Daoy (cell line): ENCODE measurements around the gene FAM174C. TPM values are rescaled to one million over a fixed set of nuclear protein-coding genes. Genes with fewer than 3 reads are reported as not detected.

Experiments used
- DNase-seq: peaks from one replicate; pipeline ENCODE4 v3.0.0-alpha.2; 2015; ENCODE audit warnings: low read depth
- total RNA-seq: library from RNA; depleted of rRNA; stranded (reverse); fragments of >200 nt; shearing (Covaris generic); gene quantifications from 2 replicates; pipeline ENCODE4 v1.2.3, GENCODE V29; 2014; rRNA removed

Gene FAM174C
- total RNA-seq = 59.0 and 104 TPM in 2 replicates

DNA sequence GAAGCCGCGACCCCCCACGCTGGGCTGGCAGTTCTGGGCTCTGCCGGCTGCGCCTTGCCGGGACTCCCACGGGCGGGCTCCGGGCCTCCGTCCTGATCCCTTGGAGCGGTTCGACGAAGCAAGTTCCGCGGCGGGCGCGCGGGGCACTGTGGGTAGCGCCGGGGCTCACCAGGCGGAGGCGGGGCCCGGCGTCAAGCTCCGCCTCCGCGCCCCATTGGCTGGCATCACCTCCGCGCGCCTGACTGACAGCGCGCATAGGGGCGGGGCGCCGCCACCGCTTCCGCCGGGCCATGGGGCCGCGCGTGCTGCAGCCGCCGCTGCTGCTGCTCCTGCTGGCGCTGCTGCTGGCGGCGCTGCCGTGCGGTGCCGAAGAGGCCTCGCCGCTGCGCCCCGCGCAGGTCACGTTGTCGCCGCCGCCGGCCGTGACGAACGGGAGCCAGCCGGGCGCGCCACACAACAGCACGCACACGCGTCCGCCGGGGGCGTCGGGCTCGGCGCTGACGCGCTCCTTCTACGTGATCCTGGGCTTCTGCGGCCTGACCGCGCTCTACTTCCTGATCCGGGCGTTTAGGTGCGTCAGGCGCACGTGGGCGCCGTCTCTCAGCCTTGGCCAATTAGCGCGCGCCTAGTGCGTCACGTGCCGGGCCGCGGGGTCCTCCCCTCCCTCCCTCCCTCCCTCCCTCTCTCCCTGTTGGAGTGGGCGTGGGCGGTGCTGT is at the start of gene FAM174C:
FAM174C (plus strand) TSS at position 271 of the 716 bp plus-strand sequence; CDS start at position 291, 20 bp downstream.
- DNase-seq = peak; percentile 99

DNA sequence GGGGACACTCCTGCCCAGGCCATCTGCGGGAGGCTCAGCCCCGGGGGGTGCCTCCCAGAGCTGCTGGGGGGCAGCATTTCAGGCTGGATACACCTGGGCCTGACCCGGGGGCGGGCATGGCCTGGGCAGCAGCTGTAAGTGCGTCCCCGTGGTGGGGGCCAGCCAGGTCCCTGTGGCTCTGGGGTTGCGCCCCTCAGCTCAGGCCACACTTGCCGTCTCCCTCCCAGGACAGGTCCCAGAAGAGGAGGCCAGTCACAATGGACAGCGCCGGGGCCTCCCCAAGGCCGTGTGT is 49.2 kb upstream of the FAM174C start:
- DNase-seq = no peak

DNA sequence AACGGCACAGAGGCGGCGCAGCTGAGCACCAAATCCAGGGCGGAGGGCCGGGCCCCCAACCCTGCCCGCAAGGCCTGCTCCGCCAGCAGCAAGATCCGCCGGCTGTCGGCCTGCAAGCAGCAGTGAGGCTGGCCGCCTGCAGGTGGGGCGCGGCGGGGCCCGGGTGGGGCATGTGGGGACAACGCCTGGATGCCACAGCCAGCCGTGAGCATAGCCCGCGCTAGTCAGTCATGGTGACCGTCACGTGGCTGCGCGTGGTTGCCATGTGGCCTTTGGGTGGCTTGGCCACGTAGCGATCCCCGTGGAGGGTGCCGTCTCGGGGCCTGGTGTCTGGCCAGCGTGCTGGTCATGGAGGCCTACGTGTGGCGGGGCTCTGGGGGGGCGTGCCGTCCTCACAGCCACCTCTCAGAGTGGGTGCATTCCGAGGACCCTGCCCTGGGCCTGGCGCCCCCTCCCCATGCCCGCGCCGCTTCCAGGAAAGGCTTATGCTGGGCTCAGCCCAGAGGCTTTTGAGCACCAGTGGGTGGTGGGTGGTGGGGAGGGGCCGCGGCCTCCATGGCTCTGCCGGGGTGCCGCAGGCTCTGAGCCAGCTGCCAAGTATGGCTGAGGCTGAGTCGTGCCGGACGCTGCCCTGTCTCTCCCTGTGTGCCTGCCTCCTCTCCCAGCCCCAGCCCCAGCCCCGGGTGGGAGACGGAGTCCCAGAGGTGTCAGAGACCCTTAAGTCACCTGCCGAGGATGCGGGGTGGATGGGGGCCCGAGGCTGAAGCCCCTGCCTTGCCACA is 48.6 kb upstream of the FAM174C start:
- DNase-seq = no peak

DNA sequence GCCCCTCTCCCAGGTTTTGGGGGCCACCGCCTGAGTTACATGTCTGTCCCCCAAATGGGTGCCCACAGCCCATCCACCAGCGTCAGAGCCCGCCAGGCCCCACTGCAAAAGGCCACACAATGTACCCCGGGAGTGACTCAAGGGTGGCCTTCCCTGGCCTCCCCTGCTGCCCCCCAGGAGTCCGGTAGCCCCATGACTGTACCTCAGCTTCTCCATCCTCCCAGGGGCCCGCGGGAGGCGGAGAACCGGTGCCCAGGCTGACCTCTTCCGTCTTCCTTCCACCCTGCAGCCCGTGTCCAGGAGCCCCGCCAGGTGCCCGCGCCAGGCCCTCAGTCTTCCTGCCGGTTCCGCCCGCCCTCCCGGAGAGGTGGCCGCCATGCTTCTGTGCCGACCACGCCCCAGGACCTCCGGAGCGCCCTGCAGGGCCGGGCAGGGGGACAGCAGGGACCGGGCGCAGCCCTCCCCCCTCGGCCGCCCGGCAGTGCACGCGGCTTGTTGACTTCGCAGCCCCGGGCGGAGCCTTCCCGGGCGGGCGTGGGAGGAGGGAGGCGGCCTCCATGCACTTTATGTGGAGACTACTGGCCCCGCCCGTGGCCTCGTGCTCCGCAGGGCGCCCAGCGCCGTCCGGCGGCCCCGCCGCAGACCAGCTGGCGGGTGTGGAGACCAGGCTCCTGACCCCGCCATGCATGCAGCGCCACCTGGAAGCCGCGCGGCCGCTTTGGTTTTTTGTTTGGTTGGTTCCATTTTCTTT is 47.9 kb upstream of the FAM174C start:
- DNase-seq = no peak

DNA sequence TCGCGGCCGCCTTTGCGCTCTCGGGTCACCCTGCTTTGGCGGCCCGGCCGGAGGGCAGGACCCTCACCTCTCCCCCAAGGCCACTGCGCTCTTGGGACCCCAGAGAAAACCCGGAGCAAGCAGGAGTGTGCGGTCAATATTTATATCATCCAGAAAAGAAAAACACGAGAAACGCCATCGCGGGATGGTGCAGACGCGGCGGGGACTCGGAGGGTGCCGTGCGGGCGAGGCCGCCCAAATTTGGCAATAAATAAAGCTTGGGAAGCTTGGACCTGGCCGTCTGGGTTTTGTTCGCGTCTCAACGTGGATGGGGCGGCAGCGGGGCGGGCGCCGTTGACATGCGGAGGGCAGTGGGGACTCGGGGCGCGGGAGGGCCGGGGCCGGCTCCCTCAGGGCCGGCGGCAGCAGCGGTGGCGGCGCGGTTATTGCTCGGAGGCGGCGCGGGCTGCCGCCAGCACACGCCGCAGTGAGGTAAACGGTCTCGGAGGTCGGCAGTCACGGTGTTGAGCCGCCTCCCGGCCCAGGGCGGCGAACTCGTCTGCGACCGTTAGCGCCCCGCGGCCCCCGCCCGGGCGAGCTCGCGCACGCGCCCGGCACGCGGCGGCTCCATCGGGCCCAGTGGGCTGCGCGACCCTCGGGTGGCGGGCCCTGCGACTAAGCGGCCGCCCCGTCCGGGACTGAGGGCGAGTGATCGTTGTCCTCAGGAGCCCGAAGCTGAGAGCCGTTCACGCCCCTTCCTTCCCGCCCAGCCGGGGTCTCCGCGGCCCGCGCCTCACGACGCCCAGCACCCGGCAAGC is 47.0 kb upstream of the FAM174C start:
- no peak for DNase-seq

DNA sequence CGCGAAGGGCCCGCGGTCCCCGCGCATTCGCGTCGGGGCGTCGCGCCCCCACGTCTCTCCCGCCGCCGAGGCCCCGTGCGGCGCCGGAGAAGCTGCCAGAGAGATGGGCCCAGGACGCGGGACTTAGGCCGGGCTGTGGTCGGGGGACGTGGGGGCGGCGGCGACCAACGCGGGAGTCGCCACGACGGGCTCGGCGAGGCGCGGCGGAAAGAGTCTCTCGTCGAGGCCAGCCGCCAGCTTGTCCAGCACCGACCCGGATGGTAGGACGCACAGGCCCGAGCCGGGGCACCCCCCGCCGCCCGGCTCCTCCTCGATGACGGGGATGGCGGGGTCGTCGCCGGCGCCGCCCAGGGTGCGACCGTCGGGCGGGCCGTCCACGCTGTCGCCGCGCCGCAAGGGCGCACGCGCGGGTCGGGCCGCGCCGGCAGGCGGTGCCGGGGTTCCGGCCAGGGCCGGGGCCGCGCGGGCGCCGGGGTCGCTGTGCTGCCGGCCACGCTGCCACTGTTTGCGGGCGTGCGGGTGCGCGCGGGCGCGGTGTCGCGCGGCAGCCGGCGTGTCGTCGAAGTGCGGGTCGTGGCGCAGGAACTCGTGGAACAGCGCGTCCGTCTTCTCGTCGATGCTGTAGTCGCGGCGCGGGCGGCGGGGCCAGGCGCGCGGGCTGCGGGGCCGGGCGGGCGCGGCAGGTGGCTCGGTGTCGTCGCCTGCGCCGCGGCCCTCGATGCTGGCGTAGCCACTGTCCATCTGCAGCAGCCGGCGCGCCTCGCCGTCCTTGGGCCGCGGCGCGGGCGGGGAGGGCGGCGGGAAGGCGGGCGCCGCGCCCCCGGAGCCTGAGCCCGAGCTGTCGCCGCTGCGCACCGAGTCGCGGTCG is 46.0 kb upstream of the FAM174C start:
- DNase-seq = no peak

DNA sequence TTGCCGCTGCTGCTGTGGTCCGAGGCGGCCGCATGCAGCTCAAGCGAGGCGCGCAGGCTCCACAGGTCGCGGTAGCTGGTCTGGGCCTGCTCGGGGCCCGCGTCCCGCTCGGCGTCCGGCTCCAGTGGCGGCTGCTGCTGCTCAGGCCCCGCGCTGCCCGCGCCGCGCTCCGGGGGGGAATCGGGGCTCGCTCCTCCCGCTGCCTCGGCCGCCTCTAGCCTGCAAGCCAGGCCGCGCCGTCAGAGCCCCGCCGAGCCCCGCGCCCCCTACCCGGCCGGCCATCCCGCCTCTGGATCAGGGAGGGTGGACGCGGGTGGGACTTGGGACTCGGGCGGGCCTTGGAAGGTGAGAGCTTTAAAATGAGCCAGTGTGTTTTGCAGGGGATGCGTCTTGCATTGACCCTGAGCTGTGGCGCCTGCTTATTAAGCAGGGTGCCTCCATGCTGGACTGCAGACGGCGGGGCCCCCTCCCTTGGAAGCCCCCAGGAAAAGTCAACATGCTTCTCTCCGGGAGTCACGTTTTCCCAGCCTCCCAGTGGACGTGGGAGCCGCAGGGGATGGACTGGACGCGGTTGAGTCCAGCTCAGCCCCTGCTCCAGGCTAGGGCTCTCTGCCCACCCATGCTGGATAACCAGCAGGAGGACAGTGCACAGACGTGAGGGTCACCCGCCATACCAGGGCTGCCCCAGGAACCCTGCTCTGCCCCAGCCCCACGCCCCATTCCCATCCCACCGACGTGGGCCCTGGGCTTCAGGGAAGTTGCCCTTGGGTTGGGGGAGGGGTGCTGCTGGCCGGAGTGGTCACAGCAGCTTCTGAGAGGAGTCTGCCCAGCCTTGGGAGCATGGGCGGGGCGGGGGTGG is 45.2 kb upstream of the FAM174C start:
- DNase-seq = no peak

DNA sequence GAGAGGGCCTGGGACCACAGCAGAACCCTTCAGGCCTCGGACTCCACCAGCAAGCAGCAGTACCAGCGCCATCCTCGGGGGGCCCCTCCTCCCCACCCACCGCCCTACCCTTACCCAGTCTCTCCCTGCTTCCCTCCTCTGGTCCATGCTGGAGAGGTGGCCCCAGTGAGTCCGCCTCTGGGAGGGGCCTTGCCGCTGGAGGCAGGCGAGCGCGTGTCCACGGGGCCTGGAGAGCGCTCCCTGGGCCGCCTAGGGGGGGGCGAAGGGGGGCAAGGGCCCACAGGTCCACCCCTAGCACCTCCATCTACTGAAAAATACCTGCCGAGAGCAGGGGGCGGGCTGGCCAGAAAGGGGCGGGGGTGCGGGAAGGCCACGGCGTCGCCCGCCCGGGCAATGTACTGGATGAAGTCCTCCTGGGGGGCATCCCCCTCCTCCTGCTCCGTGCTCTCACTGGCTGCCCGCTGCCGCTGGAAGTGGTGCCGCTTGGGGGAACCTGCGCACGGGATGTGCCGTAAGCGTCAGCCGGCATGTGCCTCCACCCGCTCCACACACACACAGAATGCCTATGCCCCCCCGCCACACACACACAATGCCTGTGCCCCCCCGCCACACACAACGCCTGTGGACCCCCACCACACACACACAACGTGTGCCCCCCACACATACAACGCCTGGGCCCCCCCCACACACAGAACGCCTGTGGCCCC is 44.4 kb upstream of the FAM174C start:
- DNase-seq = no peak

DNA sequence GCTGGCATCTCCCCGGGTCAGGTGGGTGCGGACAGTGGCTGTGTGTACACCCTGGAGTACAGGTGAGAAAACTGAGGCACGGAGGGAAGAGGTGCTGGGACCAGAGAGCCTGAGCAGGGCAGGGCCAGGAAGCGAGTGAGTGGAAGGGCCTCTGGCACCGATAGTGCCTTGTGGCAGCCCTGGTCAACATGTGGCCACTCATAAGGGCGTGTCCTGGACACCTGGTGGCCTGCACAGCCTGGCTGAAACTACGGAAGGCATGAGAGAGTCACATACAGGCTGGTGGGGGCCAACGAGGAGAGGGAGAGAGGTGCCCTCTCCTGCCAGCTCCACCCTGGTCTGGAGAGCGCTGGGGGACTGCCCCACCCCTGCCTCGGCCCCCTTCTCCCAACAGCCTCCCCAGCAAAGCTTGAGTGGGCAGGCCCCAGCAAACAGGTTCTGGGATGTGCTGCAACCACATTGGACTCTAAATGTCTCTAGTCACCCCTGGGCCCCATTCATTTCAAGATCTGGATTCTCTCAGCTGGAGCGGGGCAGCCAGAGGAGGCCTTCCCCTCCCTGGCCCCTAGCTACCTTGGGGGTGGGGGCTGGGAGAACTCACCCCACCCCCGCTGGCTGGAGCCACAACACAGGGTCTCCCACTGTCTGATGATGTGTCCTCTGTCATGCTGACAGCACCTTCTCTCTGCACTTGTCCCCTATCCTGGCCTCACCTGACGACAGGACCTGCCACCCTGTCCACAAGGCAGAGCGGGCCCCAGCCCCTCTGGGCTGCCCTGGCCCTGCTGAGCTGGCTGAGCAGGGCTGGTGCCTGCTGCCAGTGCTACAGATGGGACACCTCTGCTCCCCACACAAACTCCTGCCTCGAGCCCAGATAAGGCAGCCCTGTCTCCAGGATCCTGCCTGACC is 43.3 kb upstream of the FAM174C start:
- no peak for DNase-seq

DNA sequence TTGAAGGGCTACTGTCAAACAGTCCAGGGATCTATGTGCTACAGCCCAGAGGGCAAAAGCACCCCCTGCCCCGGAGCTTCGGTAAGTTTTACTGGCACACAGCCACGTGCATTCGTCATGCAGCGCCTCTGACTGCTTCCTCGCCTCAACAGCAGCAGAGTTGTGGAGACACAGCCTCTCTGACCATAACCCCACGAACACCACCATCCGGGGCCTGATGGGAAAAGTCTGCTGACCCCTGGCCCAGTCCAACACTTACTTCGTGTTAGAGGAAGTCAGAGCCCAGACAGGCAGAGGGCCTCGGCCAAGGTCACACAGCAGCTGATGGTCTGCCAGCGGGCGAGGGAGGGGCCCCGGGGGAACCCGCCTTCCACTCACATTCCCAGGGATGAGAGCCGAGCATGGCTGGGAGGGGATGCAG is 42.7 kb upstream of the FAM174C start:
- peak; percentile 52 for DNase-seq

DNA sequence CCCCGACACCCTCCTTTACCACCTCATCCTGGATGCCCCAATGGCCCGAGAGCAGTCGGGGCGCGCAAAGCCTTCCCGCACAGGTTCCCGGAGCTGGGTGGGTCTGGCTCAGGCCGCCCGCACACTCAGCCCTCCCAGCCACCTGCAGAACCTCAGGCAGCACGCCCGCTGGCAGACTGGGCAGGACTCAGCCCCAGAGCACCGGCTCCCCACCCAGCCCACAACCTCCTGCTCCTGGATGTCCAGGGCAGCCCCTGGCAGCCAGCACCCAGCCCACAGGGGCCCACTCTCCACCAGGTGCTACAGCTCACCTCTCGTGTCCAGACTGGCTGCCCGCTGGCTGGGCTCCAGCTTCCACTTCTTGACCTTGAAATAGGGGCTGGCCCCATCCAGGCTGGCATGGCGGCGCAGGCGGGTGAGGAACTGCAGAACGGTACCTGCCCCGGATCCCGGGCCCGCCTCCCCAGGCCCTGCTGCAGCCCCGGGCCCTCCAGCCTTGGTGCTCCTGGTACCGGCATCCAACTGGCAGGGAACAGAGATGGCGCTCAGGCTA is 42.1 kb upstream of the FAM174C start:
- DNase-seq = no peak

DNA sequence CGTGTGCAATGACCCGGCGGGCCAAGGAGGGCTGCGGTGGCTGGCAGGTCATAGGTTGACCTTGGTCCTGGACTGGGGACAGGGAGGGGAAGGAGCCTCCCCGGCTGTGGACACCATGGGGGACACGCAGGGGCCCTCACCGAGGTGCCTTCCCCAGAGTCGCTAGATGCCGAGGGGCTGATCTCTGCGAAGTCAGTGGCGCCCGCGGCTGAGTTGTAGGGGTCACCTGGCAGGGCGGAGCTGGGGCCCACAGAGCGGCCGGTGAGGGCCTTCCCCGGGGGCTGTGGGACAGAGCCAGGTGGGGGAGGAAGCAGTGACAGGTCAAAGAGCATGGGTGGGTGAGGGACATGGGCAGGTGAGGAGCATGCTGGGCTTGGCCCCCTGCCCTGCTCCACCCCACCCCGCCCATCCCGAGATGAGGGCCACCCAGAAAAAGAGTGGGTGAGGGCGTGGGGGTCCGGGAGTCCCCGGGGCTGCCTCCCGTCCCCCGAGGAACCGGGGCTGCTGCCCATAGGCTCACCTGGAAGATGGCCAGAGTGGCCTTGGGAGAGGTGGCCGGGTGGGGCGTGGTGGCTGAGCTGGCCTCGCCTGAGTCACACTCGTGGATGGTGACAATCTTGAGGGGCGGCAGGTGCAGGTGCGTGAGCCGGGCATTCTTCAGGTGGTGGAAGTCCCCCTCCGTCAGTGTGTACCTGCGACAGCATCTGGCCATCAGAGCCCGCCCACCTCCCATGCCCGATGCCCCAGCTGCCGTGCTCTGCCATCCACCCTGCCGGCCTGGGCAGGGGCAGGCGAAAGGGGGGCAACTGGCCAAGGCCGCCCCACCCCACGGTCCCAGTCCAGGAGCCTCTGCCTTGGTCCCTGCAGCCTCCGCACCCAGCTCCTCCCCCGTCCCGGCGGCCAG is 41.0 kb upstream of the FAM174C start:
- no peak for DNase-seq

DNA sequence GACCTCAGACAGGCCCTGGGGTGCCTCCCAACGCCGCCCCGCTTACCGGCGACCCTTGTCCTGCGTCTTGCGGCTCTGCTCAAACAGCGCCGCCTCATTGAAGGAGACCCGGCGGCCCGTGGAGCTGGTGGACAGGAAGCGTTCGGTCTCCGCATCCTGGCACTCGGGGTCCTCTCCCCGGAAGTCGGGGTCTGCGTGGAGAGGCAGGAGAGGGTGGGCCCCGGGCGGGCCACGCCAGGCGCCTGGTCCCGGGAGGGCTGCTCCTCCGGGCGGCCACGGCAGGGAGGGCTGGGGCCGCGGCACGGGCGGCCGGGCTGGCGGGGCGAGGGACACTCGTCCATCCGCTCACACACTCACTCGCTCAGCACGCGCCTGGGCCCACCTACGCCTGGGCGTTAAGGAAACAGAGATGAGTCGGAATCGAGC is 40.4 kb upstream of the FAM174C start:
- no peak for DNase-seq

DNA sequence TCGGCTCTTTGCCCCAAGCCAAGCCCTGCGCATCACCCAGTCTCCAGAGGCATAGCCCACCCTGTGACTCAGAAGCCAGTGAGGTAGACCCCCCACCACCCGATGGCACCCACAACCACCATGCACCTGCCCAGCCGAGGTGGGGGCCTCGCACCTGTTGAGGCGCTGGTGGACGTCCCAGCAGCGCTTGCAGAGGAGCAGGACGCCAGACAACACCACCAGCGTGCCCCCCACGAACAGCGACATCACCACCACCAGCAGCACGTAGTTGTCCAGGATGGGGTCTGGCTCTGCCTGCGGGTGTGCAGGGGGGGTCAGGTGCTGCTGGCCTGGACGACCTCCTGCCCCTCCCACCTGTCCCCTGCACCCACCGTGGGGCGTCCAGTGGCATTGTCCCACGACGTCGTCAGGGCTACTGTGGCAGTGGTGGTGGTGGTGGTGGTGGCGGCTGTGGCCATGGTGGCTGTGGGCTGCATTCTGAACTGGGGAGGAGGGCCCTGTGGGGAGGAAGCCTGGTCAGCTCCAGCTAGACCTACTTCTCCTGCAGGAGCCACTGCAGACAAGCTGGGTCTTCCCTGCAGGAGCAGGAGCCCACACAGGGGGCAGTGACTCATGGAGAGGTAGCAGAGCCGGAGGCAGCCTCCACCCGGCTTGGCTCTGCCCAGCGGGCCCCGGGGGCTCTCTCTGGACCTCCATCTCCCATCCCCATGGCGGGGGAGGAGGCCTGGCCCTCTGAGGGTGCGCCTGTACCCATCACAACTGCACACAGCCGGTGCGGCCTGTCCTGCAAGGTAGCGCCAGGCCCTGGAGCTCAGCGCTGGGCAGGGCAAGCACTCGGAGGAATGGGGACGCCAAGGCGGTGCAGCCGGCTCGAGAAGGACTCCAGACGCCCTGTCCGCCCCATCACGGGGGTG is 39.4 kb upstream of the FAM174C start:
- peak; percentile 76 for DNase-seq

DNA sequence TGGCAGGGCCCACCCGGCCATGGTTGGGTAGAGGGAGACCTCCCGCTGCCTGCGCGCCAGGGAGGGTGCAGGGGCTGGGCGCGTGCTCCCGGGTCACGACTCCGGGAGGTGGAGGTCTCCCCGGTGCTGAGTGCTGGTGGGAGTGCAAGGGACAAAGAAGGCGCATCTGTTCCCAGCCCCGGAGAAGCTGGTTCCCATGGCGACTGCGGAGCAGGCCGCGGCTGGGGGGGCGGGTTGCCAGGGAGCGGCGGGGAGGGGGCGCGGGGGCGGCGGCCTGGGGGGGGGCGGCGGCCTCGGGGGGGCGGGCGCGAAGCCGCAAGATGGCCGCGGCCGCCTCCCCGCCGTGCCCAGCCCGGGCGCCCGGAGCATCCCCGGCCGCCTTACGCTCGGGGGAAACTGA is 38.8 kb upstream of the FAM174C start:
- no peak for DNase-seq
